GM12892 (cell line): ENCODE data around the gene PTK6.

ENCODE experiments used
- DNase-seq: peaks from one replicate; pipeline ENCODE4 v3.0.0; 2011; ENCODE audit not compliant: insufficient read length
- FAIRE-seq: peaks from 2 replicates; lab custom pipeline; 2011; peaks lifted over from hg19 to GRCh38; lab: Jason Lieb, UNC
- POLR2A ChIP-seq: IDR thresholded peaks from 2 replicates; pipeline ENCODE4 v1.6.1; 2011; ENCODE audit warnings: low read depth, low read length, control low read depth
- POLR2AphosphoS5 ChIP-seq: IDR thresholded peaks from 2 replicates; pipeline ENCODE4 v1.6.1; 2011; ENCODE audit warnings: low read depth, low read length, control low read depth
- TAF1 ChIP-seq: IDR thresholded peaks from 2 replicates; pipeline ENCODE4 v1.6.1; 2011; ENCODE audit warnings: low read depth, mild to moderate bottlenecking, control low read depth, low read length, borderline replicate concordance

PTK6 gene

GRCh38 chr20:63529861-63530787 is 7.1 kb downstream of the PTK6 start:
- DNase-seq = no peak
- FAIRE-seq = no peak
- TF ChIP-seq POLR2AphosphoS5 = no peak
- TF ChIP-seq TAF1 = no peak
- TF ChIP-seq POLR2A = no peak

GRCh38 chr20:63529180-63529860 is 7.9 kb downstream of the PTK6 start:
- no peak for FAIRE-seq
- TF ChIP-seq POLR2A (no peak), TAF1 (no peak), POLR2AphosphoS5 (no peak)
- no peak for DNase-seq

- no peak for DNase-seq
- no peak for FAIRE-seq
- TF ChIP-seq POLR2AphosphoS5 = no peak
- no peak for TF ChIP-seq POLR2A
- TF ChIP-seq TAF1 = no peak
Measured at GRCh38 chr20:63527184-63527583, 10.0 kb downstream of the PTK6 start.

- DNase-seq (no peak), FAIRE-seq (no peak)
- TF ChIP-seq POLR2A (peak; percentile 49; the same call in 1 of the 2 replicates), TAF1 (no peak), POLR2AphosphoS5 (no peak)
Measured at GRCh38 chr20:63525971-63526370, 11.2 kb downstream of the PTK6 start.

- no peak for DNase-seq
- no peak for TF ChIP-seq POLR2AphosphoS5
- TF ChIP-seq TAF1 = no peak
- TF ChIP-seq POLR2A = peak; percentile 1; the same call in 1 of the 2 replicates
- no peak for FAIRE-seq
Measured at GRCh38 chr20:63525185-63525584, 12.0 kb downstream of the PTK6 start.

- no peak for FAIRE-seq
Measured at GRCh38 chr20:63522981-63523611, 14.1 kb downstream of the PTK6 start.

GRCh38 chr20:63522091-63522868 is 14.9 kb downstream of the PTK6 start:
- no peak for FAIRE-seq

More at GRCh38 chr20:63522981-63523611, 14.1 kb downstream of the PTK6 start:
- TF ChIP-seq POLR2AphosphoS5 = peak; percentile 28; the same call in 1 of the 2 replicates
- TF ChIP-seq POLR2A = peak; percentile 43; the same call in 1 of the 2 replicates
- TF ChIP-seq TAF1 = no peak
- no peak for DNase-seq

GRCh38 chr20:63521602-63522001 is 15.6 kb downstream of the PTK6 start:
- no peak for DNase-seq
- TF ChIP-seq POLR2AphosphoS5 (no peak), TAF1 (no peak), POLR2A (no peak)
- no peak for FAIRE-seq

More at GRCh38 chr20:63522091-63522868, 14.9 kb downstream of the PTK6 start:
- DNase-seq = no peak
- TF ChIP-seq POLR2A (peak; percentile 1; the same call in 1 of the 2 replicates), POLR2AphosphoS5 (no peak)

- FAIRE-seq (peak; percentile 90), DNase-seq (peak; percentile 89)
- TF ChIP-seq TAF1 (no peak), POLR2A (peak; percentile 46), POLR2AphosphoS5 (peak; percentile 10; the same call in 1 of the 2 replicates)
Measured at GRCh38 chr20:63520934-63521601, 16.1 kb downstream of the PTK6 start.

- peak; percentile 98 for DNase-seq
- FAIRE-seq = peak; percentile 83
- TF ChIP-seq POLR2A (peak; percentile 96), TAF1 (peak; percentile 77), POLR2AphosphoS5 (peak; percentile 85)
Measured at GRCh38 chr20:63520504-63520933, 16.7 kb downstream of the PTK6 start, which contains the start of gene PPDPF. Gene PPDPF, plus strand, starts transcription at chr20:63520765. Its CDS starts 544 bp downstream, at chr20:63521309.
